ENCODE results near the gene FNDC11. TPM values are rescaled to one million over a fixed set of nuclear protein-coding genes. Genes with fewer than 3 reads are reported as not detected.

Gene FNDC11
- total RNA-seq, 2 experiments from 2014 or later, result 0.23 to 0.27 TPM

- TF ChIP-seq CTCF (IDR thresholded peaks at IDR 0.05), result no peak
- CTCF ChIA-PET, result interaction anchor here (2.0 to 3.8 kb wide), 2 partner anchors 14 to 27 kb away, joined by 7 to 22 read pairs; partner anchors contain the start of gene PTK6
- intact Hi-C loops (cut with micrococcal nuclease), result no loop called here
- no peak overlapping the region for H3K27ac Mint-ChIP-seq
- peaks cover 6% of the 10 kb centered on the region for H3K9me3 Mint-ChIP-seq
- peaks cover 14% of the 10 kb centered on the region for H3K4me1 Mint-ChIP-seq (ENCODE audit: low read depth)
- POLR2A ChIA-PET, result interaction anchor here (0.7 to 4.4 kb wide), 5 partner anchors 8 to 384 kb away, joined by 3 to 48 read pairs (median 3); partner anchors contain the start of genes GMEB2 and PTK6
- no peak for DNase-seq
- peak overlapping the region; percentile 63 for H3K4me3 Mint-ChIP-seq
- H3K27me3 Mint-ChIP-seq, result no peaks in the 10 kb centered on the region
- ATAC-seq, result no peak
- peaks cover 30% of the 10 kb centered on the region for H3K36me3 Mint-ChIP-seq (ENCODE audit: low read depth)
Observed at GRCh38 chr20:63522981-63523611, 30.9 kb upstream of the FNDC11 start.

- CTCF ChIA-PET, result interaction anchor here (1.4 kb wide), 1 partner anchor 28 kb away, joined by 3 read pairs; no protein-coding TSS in a partner anchor
- H3K9me3 Mint-ChIP-seq, result peaks cover 6% of the 10 kb centered on the region
- intact Hi-C loops (cut with micrococcal nuclease), result no loop called here
- no peaks in the 10 kb centered on the region for H3K27me3 Mint-ChIP-seq
- POLR2A ChIA-PET, result no interaction called here
- TF ChIP-seq CTCF (IDR thresholded peaks at IDR 0.05), result no peak
- H3K36me3 Mint-ChIP-seq (ENCODE audit: low read depth), result peaks cover 30% of the 10 kb centered on the region
- DNase-seq (no peak), ATAC-seq (no peak)
- H3K4me3 Mint-ChIP-seq, result no peak overlapping the region
- H3K27ac Mint-ChIP-seq, result no peak overlapping the region
- H3K4me1 Mint-ChIP-seq (ENCODE audit: low read depth), result peaks cover 14% of the 10 kb centered on the region
Observed at GRCh38 chr20:63525185-63525584, 28.8 kb upstream of the FNDC11 start.

GRCh38 chr20:63525971-63526370, 28.0 kb upstream of the FNDC11 start:
- H3K4me3 Mint-ChIP-seq, result no peak overlapping the region
- ChIA-PET POLR2A (interaction anchor here (1.0 kb wide), 1 partner anchor 156 kb away, joined by 4 read pairs; no protein-coding TSS in a partner anchor), CTCF (interaction anchor here (1.0 to 1.4 kb wide), 2 partner anchors 12 to 29 kb away, joined by 3 read pairs; partner anchors contain the start of gene PTK6)
- peaks cover 14% of the 10 kb centered on the region for H3K4me1 Mint-ChIP-seq (ENCODE audit: low read depth)
- intact Hi-C loops (cut with micrococcal nuclease), result no loop called here
- ATAC-seq (no peak), DNase-seq (no peak)
- H3K9me3 Mint-ChIP-seq, result peaks cover 6% of the 10 kb centered on the region
- H3K27me3 Mint-ChIP-seq, result no peaks in the 10 kb centered on the region
- H3K36me3 Mint-ChIP-seq (ENCODE audit: low read depth), result peaks cover 30% of the 10 kb centered on the region
- H3K27ac Mint-ChIP-seq, result no peak overlapping the region
- no peak for TF ChIP-seq CTCF (IDR thresholded peaks at IDR 0.05)

- intact Hi-C loops (cut with micrococcal nuclease), result no loop called here
- ChIA-PET CTCF (interaction anchor here (1.5 kb wide), 1 partner anchor 31 kb away, joined by 4 read pairs; no protein-coding TSS in a partner anchor), POLR2A (no interaction called here)
- DNase-seq (no peak), ATAC-seq (no peak)
- Mint-ChIP-seq H3K4me1 (ENCODE audit: low read depth) (peaks cover 11% of the 10 kb centered on the region), H3K27ac (no peak overlapping the region), H3K27me3 (no peaks in the 10 kb centered on the region), H3K9me3 (peaks cover 6% of the 10 kb centered on the region), H3K4me3 (no peak overlapping the region), H3K36me3 (ENCODE audit: low read depth) (peaks cover 21% of the 10 kb centered on the region)
- TF ChIP-seq CTCF (IDR thresholded peaks at IDR 0.05), result no peak
Observed at GRCh38 chr20:63527184-63527583, 26.8 kb upstream of the FNDC11 start.

GRCh38 chr20:63529180-63529860, 24.6 kb upstream of the FNDC11 start:
- Mint-ChIP-seq H3K36me3 (ENCODE audit: low read depth) (peaks cover 2% of the 10 kb centered on the region), H3K4me1 (ENCODE audit: low read depth) (peaks cover 7% of the 10 kb centered on the region), H3K4me3 (no peak overlapping the region), H3K27me3 (no peaks in the 10 kb centered on the region), H3K9me3 (no peaks in the 10 kb centered on the region), H3K27ac (no peak overlapping the region)
- ChIA-PET POLR2A (interaction anchor here (0.8 to 4.0 kb wide), 4 partner anchors 7 to 11 kb away, joined by 3 to 20 read pairs (median 5); partner anchors contain the start of gene PTK6), CTCF (interaction anchor here (1.1 to 1.7 kb wide), 2 partner anchors 8 to 33 kb away, joined by 3 to 9 read pairs; partner anchors contain the start of gene PTK6)
- intact Hi-C loops (cut with micrococcal nuclease), result no loop called here
- no peak for TF ChIP-seq CTCF (IDR thresholded peaks at IDR 0.05)
- no peak for DNase-seq
- ATAC-seq, result no peak
